ENCODE results near the gene NTN1. TPM values are rescaled to one million over a fixed set of nuclear protein-coding genes. Genes with fewer than 3 reads are reported as not detected.

Gene NTN1
- total RNA-seq, 2 experiments from 2014 or later, result 1.2 to 1.3 TPM

GRCh38 chr17:9259419-9259818 is 238.1 kb downstream of the NTN1 start:
- POLR2A ChIA-PET, result no interaction called here
- Mint-ChIP-seq H3K27ac (no peak overlapping the region), H3K36me3 (ENCODE audit: low read depth) (peaks cover 4% of the 10 kb centered on the region), H3K4me3 (no peak overlapping the region), H3K9me3 (peaks cover 3% of the 10 kb centered on the region), H3K4me1 (ENCODE audit: low read depth) (peaks cover 26% of the 10 kb centered on the region), H3K27me3 (no peaks in the 10 kb centered on the region)
- DNase-seq, result no peak
- ATAC-seq, result no peak
- intact Hi-C loops (cut with micrococcal nuclease), result no loop called here
- CTCF ChIA-PET, result interaction anchor here (0.8 kb wide), 1 partner anchor 261 kb away, joined by 4 read pairs; no protein-coding TSS in a partner anchor
- no peak for TF ChIP-seq CTCF (IDR thresholded peaks at IDR 0.05)

GRCh38 chr17:9261081-9262012 is 240.0 kb downstream of the NTN1 start:
- H3K36me3 Mint-ChIP-seq (ENCODE audit: low read depth), result peaks cover 5% of the 10 kb centered on the region
- ATAC-seq (no peak), DNase-seq (no peak)
- H3K27me3 Mint-ChIP-seq, result no peaks in the 10 kb centered on the region
- POLR2A ChIA-PET, result no interaction called here
- H3K4me3 Mint-ChIP-seq, result no peak overlapping the region
- intact Hi-C loops (cut with micrococcal nuclease), result no loop called here
- H3K27ac Mint-ChIP-seq, result no peak overlapping the region
- peaks cover 24% of the 10 kb centered on the region for H3K4me1 Mint-ChIP-seq (ENCODE audit: low read depth)
- TF ChIP-seq CTCF (IDR thresholded peaks at IDR 0.05), result no peak
- CTCF ChIA-PET, result no interaction called here
- peaks cover 3% of the 10 kb centered on the region for H3K9me3 Mint-ChIP-seq

- Mint-ChIP-seq H3K4me1 (ENCODE audit: low read depth) (peaks cover 2% of the 10 kb centered on the region), H3K36me3 (ENCODE audit: low read depth) (peaks cover 5% of the 10 kb centered on the region), H3K27ac (no peak overlapping the region), H3K4me3 (no peak overlapping the region), H3K9me3 (peaks cover 3% of the 10 kb centered on the region), H3K27me3 (no peaks in the 10 kb centered on the region)
- intact Hi-C loops (cut with micrococcal nuclease), result no loop called here
- ChIA-PET POLR2A (interaction anchor here (1.3 kb wide), 1 partner anchor 8 kb away, joined by 3 read pairs; no protein-coding TSS in a partner anchor), CTCF (no interaction called here)
- DNase-seq (no peak), ATAC-seq (no peak)
- TF ChIP-seq CTCF (IDR thresholded peaks at IDR 0.05), result no peak
Observed at GRCh38 chr17:9266031-9266680, 244.8 kb downstream of the NTN1 start.

- ChIA-PET POLR2A (no interaction called here), CTCF (interaction anchor here (1.0 kb wide), 1 partner anchor 24 kb away, joined by 3 read pairs; no protein-coding TSS in a partner anchor)
- no peaks in the 10 kb centered on the region for H3K4me1 Mint-ChIP-seq (ENCODE audit: low read depth)
- H3K27me3 Mint-ChIP-seq, result no peaks in the 10 kb centered on the region
- TF ChIP-seq CTCF (IDR thresholded peaks at IDR 0.05), result no peak
- no peak overlapping the region for H3K27ac Mint-ChIP-seq
- peaks cover 3% of the 10 kb centered on the region for H3K9me3 Mint-ChIP-seq
- DNase-seq (no peak), ATAC-seq (no peak)
- intact Hi-C loops (cut with micrococcal nuclease), result no loop called here
- no peak overlapping the region for H3K4me3 Mint-ChIP-seq
- H3K36me3 Mint-ChIP-seq (ENCODE audit: low read depth), result peaks cover 5% of the 10 kb centered on the region
Observed at GRCh38 chr17:9266697-9267117, 245.4 kb downstream of the NTN1 start.

GRCh38 chr17:9268546-9268945 is 247.2 kb downstream of the NTN1 start:
- ATAC-seq (no peak), DNase-seq (no peak)
- H3K27me3 Mint-ChIP-seq, result no peaks in the 10 kb centered on the region
- H3K4me1 Mint-ChIP-seq (ENCODE audit: low read depth), result peaks cover 16% of the 10 kb centered on the region
- intact Hi-C loops (cut with micrococcal nuclease), result no loop called here
- H3K36me3 Mint-ChIP-seq (ENCODE audit: low read depth), result peaks cover 5% of the 10 kb centered on the region
- TF ChIP-seq CTCF (IDR thresholded peaks at IDR 0.05), result no peak
- ChIA-PET POLR2A (no interaction called here), CTCF (no interaction called here)
- H3K27ac Mint-ChIP-seq, result no peak overlapping the region
- no peak overlapping the region for H3K4me3 Mint-ChIP-seq
- peaks cover 3% of the 10 kb centered on the region for H3K9me3 Mint-ChIP-seq

All from activated CD8-positive, alpha-beta T cell treated with anti-CD3 and anti-CD28 coated beads for 36 hours (primary cell).